Measurements from ENCODE around the gene LRCH1.

The LRCH1 gene

DNA sequence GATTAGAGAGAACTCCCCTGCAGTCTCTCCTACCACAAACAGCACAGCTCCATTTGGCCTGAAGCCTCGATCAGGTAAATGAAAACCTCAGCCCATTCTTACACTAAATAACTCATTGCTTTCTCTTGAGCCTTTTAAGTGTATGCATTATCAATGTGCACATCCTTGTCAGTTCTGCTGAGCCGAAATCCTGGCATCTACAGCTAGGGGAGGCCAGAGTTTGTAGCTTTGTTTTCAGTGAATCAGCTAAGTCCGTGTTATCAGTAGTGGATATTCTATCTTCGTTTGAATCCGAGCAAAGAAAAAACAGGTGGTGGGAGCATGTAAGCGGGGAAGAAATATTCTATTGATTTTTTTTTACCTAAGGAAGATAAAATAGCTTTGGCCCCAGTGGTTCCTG, 159.6 kb downstream of the LRCH1 start:
- no peak for DNase-seq (ENCODE audit: low spot score)

DNA sequence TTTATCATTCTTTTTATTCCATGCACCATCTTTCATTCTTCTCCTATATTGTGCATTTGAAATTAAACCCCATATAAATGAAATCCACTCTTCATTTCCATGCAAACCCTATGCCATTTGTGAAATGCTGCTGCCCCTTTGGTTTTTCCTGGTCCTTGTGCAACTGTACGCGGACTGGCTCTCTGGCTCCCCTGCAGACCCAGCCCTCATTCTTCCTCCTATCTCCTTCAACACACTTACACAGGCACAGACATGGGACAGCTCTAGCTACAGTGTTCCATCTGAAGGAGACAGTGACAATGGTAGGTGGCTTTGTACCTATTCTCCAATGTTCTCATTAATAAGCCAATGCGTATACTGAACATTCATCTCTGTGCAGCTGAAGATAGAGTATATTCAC, 162.4 kb downstream of the LRCH1 start:
- no peak for DNase-seq (ENCODE audit: low spot score)

DNA sequence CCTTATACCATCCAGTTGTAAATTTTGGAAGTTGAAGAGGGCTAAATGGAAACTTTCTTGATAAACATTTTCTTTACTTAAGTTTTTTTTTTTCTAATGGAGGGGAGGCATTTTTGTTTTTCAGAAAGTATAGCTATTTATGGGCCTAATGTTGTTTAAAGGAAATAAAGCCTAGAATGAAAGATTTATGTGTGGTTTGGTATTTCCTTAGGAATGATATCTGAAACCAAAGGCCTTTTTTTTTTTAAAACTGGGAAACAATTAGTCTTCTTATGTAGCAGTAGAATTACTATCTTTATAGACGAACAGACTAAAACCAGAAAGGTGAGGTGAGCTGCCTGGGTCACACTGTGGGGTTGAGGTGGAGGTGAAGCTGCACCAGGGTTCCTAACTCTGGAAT, 163.9 kb downstream of the LRCH1 start:
- no peak for DNase-seq (ENCODE audit: low spot score)

DNA sequence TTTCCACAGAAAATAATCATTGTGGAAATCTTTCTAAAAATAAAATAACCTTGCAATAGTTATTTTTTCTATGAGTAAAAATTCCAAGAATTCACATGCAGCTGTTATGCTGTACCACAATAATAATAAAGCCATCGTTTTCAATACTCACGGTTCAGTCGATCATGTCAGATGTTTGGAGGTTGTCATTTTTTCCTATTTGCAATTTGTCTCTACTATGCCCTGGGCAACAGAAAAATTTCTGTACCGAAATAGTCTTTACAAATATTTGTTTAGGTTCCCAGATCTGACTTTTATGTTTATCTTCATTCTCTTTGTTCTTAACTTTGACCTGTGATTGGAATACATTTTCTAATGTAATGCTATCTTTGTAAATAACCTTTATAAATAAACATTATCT, 164.3 kb downstream of the LRCH1 start:
- DNase-seq (ENCODE audit: low spot score): no peak

DNA sequence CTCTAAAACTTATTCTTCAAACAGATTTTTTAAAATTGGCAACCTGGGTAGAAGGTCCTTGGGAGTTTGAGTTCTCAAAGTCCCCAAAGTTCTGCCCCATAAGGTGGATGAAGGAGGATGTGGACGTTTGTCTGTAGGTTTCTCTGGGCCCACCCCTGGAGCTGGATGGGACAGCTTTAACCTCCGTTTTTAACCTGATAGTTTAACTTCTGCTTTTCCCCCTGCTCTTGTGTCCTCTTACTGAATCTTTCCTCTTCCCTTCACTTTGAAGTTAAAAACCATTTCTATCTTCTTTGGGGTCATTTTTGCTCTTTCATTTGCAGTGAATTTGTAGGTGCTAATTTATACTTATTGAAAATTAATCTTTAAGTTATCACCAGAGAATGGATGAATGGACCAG, 164.9 kb downstream of the LRCH1 start:
- DNase-seq (ENCODE audit: low spot score): no peak

DNA sequence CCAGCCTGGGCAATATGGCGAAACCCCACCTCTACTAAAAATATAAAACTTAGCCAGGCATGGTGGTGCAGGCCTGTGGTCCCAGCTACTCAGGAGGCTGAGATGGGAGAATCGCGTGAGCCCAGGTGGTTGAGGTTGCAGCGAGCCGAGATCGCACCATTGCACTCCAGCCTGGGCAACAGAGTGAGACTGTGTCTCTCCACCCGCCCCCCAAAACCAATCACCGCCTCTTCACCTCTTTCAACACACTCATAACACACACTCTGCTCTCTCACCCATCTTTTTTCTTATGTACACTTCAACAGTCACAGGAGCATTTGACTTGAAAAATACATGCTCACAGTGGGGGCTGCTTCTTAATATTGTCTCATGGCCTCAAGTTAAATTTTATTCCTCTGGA, 167.2 kb downstream of the LRCH1 start:
- no peak for DNase-seq (ENCODE audit: low spot score)

DNA sequence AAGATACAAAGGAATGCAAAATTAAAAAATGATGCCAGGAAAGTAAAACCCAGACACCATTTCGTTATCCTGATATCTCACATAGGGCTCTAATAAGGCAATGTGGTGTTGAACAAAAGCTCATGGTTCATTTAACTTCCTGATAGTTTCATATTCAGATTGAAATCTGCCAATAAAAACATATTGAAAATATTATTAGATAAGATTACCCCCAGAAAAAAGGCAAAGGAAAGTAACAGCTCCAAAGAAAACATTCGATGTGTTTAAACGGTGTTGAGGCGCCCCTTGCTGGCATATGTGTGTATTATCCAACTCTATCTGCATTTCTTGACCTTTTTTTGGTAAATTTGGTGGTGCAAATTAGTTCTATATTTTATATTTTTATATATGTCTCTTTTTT, 168.1 kb downstream of the LRCH1 start:
- peak; percentile 39 for DNase-seq (ENCODE audit: low spot score)

DNA sequence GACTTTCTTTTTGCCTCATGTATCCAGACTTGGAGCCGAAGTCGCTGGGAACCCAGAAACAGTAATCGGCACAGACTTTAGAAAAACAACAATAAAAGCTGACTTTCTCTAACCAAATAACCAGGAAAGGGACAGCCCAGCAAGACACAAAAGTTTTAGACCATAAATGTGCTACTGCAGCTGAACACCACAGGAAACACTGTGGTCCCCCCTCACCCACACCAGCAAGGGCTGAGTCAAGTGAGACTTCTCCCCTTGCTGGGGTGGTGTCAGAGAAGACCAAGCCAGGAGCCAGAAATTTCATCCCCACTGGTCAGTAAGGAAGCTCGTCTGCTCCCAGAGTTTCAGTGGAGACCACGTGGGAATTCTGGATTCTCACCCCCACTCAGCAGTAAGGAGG, 173.4 kb downstream of the LRCH1 start:
- no peak for DNase-seq (ENCODE audit: low spot score)

DNA sequence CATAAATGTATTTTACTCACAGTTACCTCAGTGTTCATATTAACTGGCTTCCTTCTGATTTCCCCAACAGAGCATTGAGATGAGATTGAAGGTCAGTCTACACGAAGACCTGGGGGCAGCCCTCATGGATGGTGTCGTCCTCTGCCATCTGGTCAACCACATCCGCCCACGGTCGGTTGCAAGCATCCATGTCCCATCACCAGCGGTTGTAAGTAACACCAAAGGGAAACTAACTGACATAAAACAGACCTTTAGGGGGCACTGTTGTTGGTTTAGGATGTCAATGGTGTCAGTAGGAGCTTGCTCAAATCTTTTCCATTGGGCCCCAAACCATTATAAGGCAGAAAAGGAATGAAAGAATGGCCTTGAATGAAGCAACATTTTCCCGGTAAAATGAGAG, 175.8 kb downstream of the LRCH1 start:
- DNase-seq (ENCODE audit: low spot score): peak; percentile 41

DNA sequence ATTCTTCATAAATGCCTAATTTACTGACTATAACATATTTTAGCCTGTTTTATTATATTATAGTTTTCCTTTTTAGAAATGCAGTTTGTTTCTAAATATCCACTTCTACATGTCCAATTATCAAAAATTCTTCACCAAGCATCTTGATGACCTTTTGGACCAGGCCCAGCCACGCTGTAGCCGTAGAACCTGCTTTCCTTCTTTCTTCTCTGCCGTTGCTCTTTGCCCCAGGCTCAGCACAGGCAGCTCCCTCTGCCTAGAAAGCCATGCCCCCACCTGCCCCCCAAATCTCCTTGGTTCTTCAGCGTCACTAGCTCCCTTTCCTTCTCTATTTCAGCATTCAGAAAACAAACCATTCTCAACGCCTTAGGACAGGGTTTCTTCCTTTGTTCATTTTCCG, 178.6 kb downstream of the LRCH1 start:
- DNase-seq (ENCODE audit: low spot score): no peak

DNA sequence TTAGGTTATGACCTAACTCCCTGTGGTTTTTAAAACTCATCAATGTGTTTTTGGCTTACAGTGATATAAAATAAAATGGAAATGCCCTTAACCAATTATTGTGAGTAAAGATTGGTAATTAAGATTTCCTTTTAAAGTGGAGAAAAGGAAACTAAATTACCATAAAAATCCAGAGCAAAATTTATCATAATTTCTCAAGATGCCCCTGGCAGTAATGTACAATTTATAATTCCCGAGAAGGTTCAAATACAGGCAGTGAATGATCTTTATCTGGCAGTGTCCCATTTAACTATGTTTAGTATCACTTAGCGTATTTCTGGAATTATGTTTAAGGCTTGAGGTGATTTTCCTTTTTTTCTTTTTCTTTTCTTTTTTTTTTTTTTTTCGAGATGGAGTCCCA, 182.5 kb downstream of the LRCH1 start:
- no peak for DNase-seq (ENCODE audit: low spot score)

DNA sequence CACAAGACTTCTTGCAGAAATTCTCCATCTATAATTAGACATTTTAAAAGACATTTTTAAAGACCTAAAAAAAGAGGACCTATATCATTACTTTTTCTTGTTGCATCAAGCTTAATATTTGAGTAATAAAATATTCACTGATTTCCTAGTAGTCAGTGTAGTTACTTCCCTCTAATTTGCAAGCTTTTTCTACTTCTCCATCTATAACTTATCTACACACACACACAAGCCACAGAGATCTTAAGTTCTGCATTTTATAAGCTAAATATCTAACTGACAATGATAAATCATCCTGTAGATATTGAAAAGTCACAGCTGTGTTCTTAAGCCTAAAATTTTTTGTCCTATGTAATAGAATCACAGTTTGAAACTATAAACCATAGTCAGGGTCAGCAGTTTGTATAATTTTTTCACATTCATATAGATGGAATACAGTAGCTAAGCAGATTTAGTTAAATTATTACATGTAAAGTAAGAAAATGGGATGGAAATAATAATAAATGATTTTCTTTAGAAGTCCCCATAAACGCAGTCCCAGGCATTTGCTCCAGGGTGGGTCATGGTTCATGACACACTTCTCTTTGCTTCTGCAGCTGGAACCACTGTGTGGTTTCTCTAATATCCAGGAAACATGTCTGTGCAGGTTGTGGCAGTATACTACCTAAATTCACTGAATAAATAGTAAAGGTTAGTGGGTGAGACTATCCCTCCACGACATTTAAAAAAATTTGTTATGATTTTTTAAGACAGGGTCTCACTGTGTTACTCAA, 183.8 kb downstream of the LRCH1 start:
- DNase-seq (ENCODE audit: low spot score): no peak

DNA sequence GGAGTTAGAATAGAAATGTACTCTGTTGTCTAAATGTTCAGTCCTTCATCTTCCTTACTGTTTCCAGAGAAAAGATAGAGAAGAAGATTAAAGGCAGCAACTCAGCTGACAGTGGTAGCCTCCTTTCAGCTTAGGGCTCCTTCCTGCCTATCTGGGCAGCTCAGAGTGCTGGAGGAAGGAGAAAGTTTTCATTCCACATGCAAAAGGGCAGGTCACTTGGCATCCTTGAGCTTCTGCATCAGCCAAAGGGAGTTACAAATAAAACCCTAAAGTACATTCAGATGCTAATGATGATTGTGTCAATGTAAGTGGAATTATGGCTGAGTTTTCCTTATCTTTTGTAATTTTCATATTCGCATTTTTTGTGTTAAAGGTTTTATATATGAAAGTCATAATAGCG, 185.1 kb downstream of the LRCH1 start:
- no peak for DNase-seq (ENCODE audit: low spot score)

DNA sequence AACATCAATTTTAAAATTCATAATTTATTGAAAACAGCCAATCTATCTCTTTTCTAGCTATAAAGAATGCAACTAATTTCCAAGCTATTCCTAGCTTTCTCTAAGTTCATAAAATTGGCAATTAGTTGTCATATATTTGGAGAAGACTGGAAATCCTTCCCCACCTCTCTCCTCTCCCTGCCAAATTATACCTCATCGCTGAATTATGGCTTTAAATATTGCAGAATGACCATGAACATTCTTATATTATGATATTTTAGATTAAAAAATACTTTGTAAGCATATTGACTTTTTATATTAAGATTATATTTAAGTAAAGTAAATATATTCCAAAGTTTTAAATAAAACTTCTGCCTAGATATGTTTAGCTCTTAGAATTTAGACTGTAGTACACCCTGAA, 185.8 kb downstream of the LRCH1 start:
- DNase-seq (ENCODE audit: low spot score): no peak

DNA sequence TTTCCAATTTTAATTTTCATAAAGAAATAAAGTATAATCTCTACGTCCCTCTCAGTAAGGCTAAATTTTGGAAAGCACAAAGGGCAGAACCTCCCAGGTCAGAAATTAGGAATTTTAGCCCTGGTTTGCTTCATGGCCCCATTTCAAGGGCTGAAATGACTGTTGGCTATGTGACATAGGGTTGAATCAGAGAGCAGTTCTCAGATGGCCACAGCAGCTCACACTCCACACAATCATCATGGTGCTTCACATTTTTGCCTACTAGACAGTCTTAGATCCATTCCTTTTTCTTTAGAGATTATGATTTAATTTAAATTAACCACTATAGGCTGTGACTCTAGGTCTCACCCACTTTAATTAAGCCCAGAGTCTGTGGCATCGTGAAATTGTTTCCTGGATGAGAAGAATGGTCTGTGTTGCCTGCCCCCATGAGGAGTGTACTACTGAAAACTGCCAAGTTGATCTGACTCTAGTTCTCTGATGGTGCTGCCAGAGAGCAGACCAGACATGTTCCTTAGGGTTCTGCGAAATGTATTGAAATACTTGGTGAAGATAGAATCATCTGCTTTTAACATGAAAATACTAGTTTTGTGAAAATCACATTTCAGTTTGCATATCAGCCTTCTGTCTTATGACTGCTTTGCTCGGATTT, 186.6 kb downstream of the LRCH1 start:
- DNase-seq (ENCODE audit: low spot score): no peak

DNA sequence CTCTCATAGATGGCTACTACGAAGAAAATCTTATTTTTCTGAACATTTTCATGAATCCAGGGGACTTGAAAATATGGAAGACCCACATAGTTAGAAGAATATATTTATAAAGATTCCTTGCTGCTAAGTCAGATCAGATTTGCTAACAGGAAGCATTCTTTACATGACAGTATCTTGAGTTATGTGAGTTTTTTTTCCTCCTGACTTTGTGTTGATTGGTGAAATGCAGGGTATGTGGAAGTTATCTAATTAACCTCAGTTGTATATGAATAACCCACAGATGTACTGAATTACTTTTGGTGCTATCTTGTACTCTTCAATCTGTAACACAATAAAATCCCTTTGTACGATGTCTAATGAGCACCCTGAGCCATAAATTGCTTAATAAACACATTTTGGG, 190.2 kb downstream of the LRCH1 start:
- DNase-seq (ENCODE audit: low spot score): no peak

DNA sequence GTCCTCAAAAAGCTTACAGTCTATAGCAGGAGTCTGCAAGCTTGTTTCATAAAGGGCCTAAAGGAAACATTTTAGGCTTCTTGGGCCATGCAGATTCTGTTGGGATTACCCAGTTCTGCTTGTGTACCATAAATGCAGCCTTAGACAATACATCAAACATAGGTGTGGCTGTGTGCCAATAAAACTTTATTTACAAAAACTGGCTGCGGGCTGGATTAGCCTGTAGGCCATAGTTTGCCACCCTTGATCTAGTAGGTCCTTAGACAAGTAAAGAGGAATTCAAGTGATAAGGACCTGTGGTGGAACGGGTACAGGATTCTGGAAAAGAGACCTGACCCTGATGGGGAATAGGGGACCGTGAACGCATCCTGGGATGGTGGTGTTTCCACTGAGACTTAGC, 192.1 kb downstream of the LRCH1 start:
- no peak for DNase-seq (ENCODE audit: low spot score)

DNA sequence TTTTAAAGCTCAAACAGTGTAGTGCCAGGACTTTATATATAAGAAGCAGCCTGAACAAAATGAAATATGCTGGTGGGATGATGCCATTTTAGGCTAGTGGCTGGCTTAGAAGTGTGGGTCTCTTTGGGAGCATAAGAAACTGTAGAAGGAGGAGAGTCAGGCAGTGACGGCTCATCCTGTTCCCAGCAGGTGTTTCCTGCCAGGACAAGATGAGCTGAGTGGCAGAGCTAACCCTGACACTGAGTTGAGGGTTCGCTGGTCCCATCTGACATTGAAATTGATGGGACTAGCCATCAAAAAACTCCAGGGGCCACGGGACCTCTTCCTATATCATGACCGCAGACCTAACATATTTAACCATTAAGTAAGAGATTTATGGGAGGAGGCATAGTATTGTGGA, 192.7 kb downstream of the LRCH1 start:
- no peak for DNase-seq (ENCODE audit: low spot score)

DNA sequence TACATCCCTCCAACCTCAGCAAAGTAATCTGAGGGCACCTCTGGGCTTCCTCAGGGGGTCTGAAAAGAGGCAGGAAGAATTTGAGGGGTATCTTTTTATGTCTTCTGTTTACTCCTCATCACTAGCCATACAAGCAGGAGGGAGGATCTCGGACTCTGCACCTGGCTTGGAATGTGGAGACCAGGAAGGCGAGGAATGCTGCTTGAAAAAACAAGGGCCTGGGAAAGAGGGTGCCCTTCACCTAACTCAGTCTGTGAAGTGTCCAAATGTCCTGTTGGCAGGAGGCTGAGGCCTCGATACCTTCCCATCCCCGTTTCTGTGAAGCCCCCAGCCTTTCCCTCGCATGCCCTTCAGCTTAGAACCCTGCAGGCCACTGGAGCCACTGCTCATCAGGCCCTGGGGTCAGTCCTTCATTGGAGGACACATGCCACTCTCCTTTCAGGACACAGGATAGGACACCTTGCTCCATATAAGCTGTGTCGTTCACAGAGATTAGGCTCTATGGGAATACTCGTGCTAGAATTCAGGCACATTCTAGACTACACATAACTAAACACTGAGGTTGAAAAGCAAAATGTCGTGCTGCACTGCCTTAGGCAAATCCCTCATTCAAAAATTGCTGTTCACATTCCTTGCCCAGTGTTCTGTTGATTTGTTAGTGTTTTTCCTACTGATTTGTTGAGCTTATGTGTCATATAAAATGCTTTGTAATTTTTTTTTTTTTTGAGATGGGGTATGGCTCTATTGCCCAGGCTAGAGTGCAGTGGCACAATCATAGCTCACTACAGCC, 194.3 kb downstream of the LRCH1 start:
- DNase-seq (ENCODE audit: low spot score): no peak

DNA sequence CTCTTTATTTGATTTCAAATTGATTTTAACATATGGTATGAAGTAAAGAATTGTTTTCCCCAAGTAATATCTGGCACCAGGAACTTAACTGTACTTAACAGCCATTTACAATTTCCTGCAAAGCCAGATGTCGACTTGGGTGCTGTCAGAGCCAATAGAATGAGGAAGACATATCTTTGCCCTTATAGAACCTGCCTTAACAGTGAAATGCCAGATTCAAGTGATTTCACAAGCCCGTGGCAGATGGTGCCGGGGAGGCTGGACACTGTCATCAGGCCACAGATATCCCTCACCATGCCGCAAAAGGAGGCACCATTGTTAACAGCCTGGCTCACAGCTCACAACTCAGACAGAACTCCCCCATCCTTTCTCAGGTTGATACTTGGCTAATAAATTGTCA, 195.3 kb downstream of the LRCH1 start:
- DNase-seq (ENCODE audit: low spot score): no peak

DNA sequence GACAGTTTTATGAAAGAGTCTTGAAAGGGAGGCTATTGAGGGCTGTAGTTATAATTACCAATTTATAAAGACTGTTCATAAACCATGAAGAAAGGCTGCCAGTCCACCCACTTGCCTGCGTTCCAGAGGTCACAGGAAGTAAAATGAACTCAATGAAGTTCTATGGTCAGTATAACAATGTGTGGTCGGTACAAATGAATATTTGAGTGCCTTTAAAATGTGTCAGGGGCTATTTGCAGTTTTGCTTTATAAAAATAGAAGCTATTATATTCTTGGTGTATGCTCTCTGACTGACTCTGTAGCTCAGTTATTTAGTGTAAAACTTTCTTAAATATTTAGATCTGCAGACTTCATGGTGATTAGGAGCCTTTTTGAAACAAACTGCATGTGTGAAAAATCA, 197.0 kb downstream of the LRCH1 start:
- DNase-seq (ENCODE audit: low spot score): no peak

DNA sequence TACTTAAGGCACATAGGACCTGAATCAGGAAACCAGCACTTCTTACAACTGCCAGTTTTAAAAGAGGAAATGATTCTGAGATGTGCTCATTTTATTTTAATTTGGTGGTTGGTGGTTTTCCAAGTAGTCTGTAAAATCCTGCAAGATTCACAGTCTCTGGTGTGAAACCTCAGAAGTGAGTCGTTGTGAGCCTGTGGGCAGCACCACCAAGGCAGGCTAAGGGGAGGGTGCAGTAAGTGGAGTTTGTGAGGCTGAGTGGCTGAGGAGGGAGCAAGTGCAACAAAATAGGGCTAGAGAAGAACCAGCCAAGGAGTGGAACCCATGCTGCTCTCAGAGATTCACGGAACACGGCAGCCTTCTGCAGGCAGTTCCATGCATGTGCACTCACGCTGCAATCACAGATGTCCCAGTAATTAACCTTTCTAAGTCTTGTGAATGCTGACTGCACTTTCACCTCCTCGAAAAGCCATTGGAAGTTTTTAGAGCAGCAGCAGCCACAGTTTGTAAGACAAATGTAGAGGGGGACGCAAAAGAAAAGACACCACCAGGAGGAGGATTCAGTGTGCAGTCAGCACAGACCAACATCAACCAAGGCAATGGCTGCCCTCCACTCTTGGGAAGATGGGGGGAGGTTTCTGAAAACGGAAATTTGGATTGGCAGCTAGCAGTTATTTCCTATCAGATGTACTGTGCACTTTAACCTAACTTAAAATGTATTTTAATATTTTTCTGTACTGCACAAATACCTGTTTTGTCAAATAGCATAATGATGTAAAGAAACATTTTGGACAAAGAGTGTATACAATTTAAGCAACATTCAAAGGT, 199.1 kb downstream of the LRCH1 start:
- no peak for DNase-seq (ENCODE audit: low spot score)

Data from SW480 (cell line).